Measurements from ENCODE around the gene PIK3R2. TPM values are rescaled to one million over a fixed set of nuclear protein-coding genes. Genes with fewer than 3 reads are reported as not detected.

The PIK3R2 gene
- polyA plus RNA-seq, 1 donor (not counting 4 experiments of a cell fraction or from before 2014, with no cell fraction given), result 13.9 TPM

DNA sequence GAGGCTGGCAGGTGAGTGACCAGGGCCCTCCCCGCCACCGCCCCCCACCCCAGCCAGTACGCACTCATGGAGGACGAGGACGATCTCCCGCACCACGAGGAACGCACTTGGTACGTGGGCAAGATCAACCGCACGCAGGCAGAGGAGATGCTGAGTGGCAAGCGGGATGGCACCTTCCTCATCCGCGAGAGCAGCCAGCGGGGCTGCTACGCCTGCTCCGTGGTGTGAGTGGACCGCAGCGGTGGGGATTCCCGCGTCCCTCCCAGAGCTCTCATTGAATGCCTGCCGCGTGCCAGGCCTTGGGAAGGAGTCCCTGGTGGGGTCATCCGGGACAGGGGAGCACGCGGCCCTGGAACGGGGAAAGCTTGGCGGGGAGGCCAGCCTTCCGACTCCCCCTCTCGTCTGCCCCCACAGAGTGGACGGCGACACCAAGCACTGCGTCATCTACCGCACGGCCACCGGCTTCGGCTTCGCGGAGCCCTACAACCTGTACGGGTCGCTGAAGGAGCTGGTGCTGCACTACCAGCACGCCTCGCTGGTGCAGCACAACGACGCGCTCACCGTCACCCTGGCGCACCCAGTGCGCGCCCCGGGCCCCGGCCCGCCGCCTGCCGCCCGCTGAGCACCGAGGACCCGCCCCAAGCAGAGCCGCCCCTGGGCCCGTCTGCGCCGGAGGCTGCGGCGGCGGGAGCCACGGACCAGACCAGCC lies 15.9 kb downstream of the PIK3R2 start:
- Histone ChIP-seq H4K20me1 (ENCODE audit: control insufficient read depth, extremely low read depth, insufficient read depth, low read length) (peaks cover 4% of the 10 kb centered on the region), H3K79me2 (ENCODE audit: control insufficient read depth, insufficient read depth, low read length) (no peaks in the 10 kb centered on the region), H3K9me3 (ENCODE audit: control insufficient read depth, low read depth, low read length) (no peaks in the 10 kb centered on the region), H3K4me3 (ENCODE audit: control insufficient read depth in 2 of 3, extremely low read depth in 1 of 3, insufficient read depth in 2 of 3, low read depth in 1 of 3, low read length in 3 of 3) (no peak overlapping the region), H3K36me3 (ENCODE audit: control insufficient read depth in 2 of 2, extremely low read depth in 1 of 2, insufficient read depth in 2 of 2, low read length in 2 of 2) (peaks cover 27 to 28% of the 10 kb centered on the region in 2 experiments), H2AFZ (ENCODE audit: control insufficient read depth, low read length) (no peak overlapping the region), H3K9me1 (ENCODE audit: control insufficient read depth, extremely low read depth, insufficient read depth, low read length) (no peaks in the 10 kb centered on the region), H3K27ac (ENCODE audit: control insufficient read depth, insufficient read depth, low read length) (no peak overlapping the region), H3K4me1 (ENCODE audit: control insufficient read depth, extremely low read depth, insufficient read depth, low read length) (no peaks in the 10 kb centered on the region), H3K4me2 (ENCODE audit: control insufficient read depth, extremely low read depth, insufficient read depth, low read depth, low read length) (no peak overlapping the region), H3K27me3 (ENCODE audit: control insufficient read depth, extremely low read depth, insufficient read depth, low read length) (no peaks in the 10 kb centered on the region), H3K9ac (ENCODE audit: control insufficient read depth, extremely low read depth, insufficient read depth, low read length) (no peak overlapping the region)
- dilution Hi-C loops (cut with MboI; ENCODE audit: extremely low pct_ligation_motif_present, low sequenced_read_pairs), result no loop called here
- FAIRE-seq, result no peak
- DNase-seq (ENCODE audit: low read depth, low spot score), result no peak
- TF ChIP-seq, protein P1, sequence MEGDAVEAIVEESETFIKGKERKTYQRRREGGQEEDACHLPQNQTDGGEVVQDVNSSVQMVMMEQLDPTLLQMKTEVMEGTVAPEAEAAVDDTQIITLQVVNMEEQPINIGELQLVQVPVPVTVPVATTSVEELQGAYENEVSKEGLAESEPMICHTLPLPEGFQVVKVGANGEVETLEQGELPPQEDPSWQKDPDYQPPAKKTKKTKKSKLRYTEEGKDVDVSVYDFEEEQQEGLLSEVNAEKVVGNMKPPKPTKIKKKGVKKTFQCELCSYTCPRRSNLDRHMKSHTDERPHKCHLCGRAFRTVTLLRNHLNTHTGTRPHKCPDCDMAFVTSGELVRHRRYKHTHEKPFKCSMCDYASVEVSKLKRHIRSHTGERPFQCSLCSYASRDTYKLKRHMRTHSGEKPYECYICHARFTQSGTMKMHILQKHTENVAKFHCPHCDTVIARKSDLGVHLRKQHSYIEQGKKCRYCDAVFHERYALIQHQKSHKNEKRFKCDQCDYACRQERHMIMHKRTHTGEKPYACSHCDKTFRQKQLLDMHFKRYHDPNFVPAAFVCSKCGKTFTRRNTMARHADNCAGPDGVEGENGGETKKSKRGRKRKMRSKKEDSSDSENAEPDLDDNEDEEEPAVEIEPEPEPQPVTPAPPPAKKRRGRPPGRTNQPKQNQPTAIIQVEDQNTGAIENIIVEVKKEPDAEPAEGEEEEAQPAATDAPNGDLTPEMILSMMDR (optimal IDR thresholded peaks at IDR 0.05 in 1 of 3, IDR thresholded peaks at IDR 0.05 in 1 of 3, conservative IDR thresholded peaks at IDR 0.05 in 1 of 3; ENCODE audit: extremely low read depth in 1 of 3, insufficient read depth in 2 of 3, low read length in 3 of 3), result no peak
- no peak for TF ChIP-seq EZH2 (IDR thresholded peaks at IDR 0.05; ENCODE audit: low read length)

DNA sequence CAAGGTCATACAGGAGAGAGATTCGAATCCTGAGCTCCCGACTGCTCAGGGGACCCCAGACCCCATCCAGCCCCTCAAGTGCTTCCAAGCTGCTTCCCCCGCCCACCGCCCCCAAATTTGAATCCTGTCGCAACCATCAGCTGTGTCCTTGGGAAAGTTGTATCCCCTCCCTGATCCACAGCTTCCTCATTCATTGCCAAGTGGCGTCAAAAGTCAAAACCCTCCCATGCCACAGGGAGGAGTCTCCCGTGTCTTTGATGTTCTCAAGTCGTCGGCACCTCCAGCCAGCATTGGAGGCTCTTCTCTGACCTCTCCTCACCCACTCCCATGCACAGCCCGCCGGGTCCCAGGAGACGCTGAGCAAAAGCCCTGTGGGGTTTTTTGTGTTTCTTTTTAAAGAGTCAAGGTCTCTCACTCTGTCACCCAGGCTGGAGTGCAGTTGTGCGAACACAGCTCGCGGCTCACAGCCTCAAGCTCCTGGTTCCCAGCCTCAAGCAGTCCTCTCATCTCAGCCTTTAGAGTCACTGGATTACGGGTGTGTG lies 17.8 kb downstream of the PIK3R2 start:
- Histone ChIP-seq H3K9me3 (ENCODE audit: control insufficient read depth, low read depth, low read length) (no peaks in the 10 kb centered on the region), H3K4me1 (ENCODE audit: control insufficient read depth, extremely low read depth, insufficient read depth, low read length) (peaks cover 9% of the 10 kb centered on the region), H3K4me3 (ENCODE audit: control insufficient read depth in 2 of 3, extremely low read depth in 1 of 3, insufficient read depth in 2 of 3, low read depth in 1 of 3, low read length in 3 of 3) (no peak overlapping the region), H3K27me3 (ENCODE audit: control insufficient read depth, extremely low read depth, insufficient read depth, low read length) (no peaks in the 10 kb centered on the region), H3K27ac (ENCODE audit: control insufficient read depth, insufficient read depth, low read length) (no peak overlapping the region), H3K9ac (ENCODE audit: control insufficient read depth, extremely low read depth, insufficient read depth, low read length) (no peak overlapping the region), H4K20me1 (ENCODE audit: control insufficient read depth, extremely low read depth, insufficient read depth, low read length) (peaks cover 4% of the 10 kb centered on the region), H3K9me1 (ENCODE audit: control insufficient read depth, extremely low read depth, insufficient read depth, low read length) (no peaks in the 10 kb centered on the region), H3K4me2 (ENCODE audit: control insufficient read depth, extremely low read depth, insufficient read depth, low read depth, low read length) (no peak overlapping the region), H3K79me2 (ENCODE audit: control insufficient read depth, insufficient read depth, low read length) (no peaks in the 10 kb centered on the region), H2AFZ (ENCODE audit: control insufficient read depth, low read length) (no peak overlapping the region), H3K36me3 (ENCODE audit: control insufficient read depth in 2 of 2, extremely low read depth in 1 of 2, insufficient read depth in 2 of 2, low read length in 2 of 2) (peaks cover 20 to 27% of the 10 kb centered on the region in 2 experiments)
- dilution Hi-C loops (cut with MboI; ENCODE audit: extremely low pct_ligation_motif_present, low sequenced_read_pairs), result no loop called here
- DNase-seq (ENCODE audit: low read depth, low spot score) (no peak), FAIRE-seq (no peak)
- TF ChIP-seq, protein P1 (optimal IDR thresholded peaks at IDR 0.05 in 1 of 3, IDR thresholded peaks at IDR 0.05 in 1 of 3, conservative IDR thresholded peaks at IDR 0.05 in 1 of 3; ENCODE audit: extremely low read depth in 1 of 3, insufficient read depth in 2 of 3, low read length in 3 of 3), result no peak
- no peak for TF ChIP-seq EZH2 (IDR thresholded peaks at IDR 0.05; ENCODE audit: low read length)

All from keratinocyte (primary cell).